Common myeloid progenitor, CD34-positive (primary cell): ENCODE measurements around the gene ANKRD12.
"Not testable (repeated sequence)": the region's sequence is repeated elsewhere in the genome, so short reads cannot be mapped to it uniquely, and the experiment has no call there.

ENCODE experiments used
- CTCF ChIA-PET: fragments of 350-600 bp; sonication (Branson Sonifier 250); formaldehyde crosslinking; loops from one replicate; lab custom pipeline; 2021; ENCODE audit warnings: antibody characterized with exemption; lab: Charles Lee
- POLR2A ChIA-PET: fragments of 350-600 bp; sonication (Branson Sonifier 250); formaldehyde crosslinking; loops from one replicate; lab custom pipeline; 2021; ENCODE audit warnings: antibody characterized with exemption; lab: Charles Lee
- DNase-seq, 3 donors: peaks; one replicate each; pipeline versions ENCODE4 v3.0.0 to v3.0.0-alpha.2; 2013
- H3K27ac ChIP-seq, 2 experiments: 1 replicate in 1 of 2; 2 replicates in 1 of 2; pipeline ENCODE4 v1.7.0; 2013; ENCODE audit warnings: inconsistent platforms in 2 of 2, low read length in 2 of 2, mild to moderate bottlenecking in 2 of 2, low read depth in 1 of 2, moderate library complexity in 1 of 2; ENCODE audit not compliant: severe bottlenecking in 2 of 2, insufficient read depth in 1 of 2, poor library complexity in 1 of 2
- H3K27me3 ChIP-seq, 5 experiments: replicated peaks in 2 of 5; 1 replicate in 3 of 5; 2 replicates in 2 of 5; pipeline versions ENCODE4 v1.6.1 to v1.7.0; 2013; ENCODE audit warnings: low read length in 4 of 5, mild to moderate bottlenecking in 2 of 5, moderate library complexity in 2 of 5, inconsistent platforms in 1 of 5; ENCODE audit not compliant: insufficient read depth in 5 of 5, control insufficient read depth in 4 of 5
- H3K36me3 ChIP-seq, 4 experiments: 1 replicate in 2 of 4; 2 replicates in 2 of 4; pipeline versions ENCODE4 v1.6.1 to v1.7.0; 2013; ENCODE audit warnings: low read length in 3 of 4, control low read depth in 1 of 4, mild to moderate bottlenecking in 1 of 4; ENCODE audit not compliant: control insufficient read depth in 4 of 4, insufficient read depth in 4 of 4
- H3K4me1 ChIP-seq, 4 experiments: 1 replicate in 3 of 4; 2 replicates in 1 of 4; pipeline versions ENCODE4 v1.6.1 to v1.7.1; 2013; ENCODE audit warnings: low read length in 3 of 4, mild to moderate bottlenecking in 3 of 4, control low read depth in 1 of 4, inconsistent platforms in 1 of 4, moderate library complexity in 1 of 4; ENCODE audit not compliant: control insufficient read depth in 4 of 4, insufficient read depth in 4 of 4; ENCODE audit errors: control extremely low read depth in 1 of 4
- H3K4me3 ChIP-seq, 7 experiments: 1 replicate in 4 of 7; 2 replicates in 3 of 7; pipeline versions ENCODE4 v1.5.1 to v1.7.0; 2013; ENCODE audit warnings: mild to moderate bottlenecking in 7 of 7, low read length in 6 of 7, moderate library complexity in 6 of 7, inconsistent platforms in 2 of 7, low read depth in 2 of 7, control low read depth in 1 of 7; ENCODE audit not compliant: insufficient read depth in 4 of 7, control insufficient read depth in 1 of 7; ENCODE audit errors: extremely low read depth in 1 of 7
- H3K9me3 ChIP-seq, 5 experiments: 1 replicate in 4 of 5; 2 replicates in 1 of 5; pipeline versions ENCODE4 v1.6.1 to v1.7.1; 2013; ENCODE audit warnings: low read length in 4 of 5, mild to moderate bottlenecking in 2 of 5, inconsistent platforms in 1 of 5, low read depth in 1 of 5, moderate library complexity in 1 of 5; ENCODE audit not compliant: control insufficient read depth in 4 of 5, insufficient read depth in 2 of 5; ENCODE audit errors: control extremely low read depth in 1 of 5
- WGBS: methylation state at CpG from one replicate; pipeline ENCODE4 v1.1.5; 2013; ENCODE audit not compliant: insufficient coverage; 5-methylcytosine and 5-hydroxymethylcytosine counted together

Gene ANKRD12

GRCh38 chr18:9160014-9160413, 23.4 kb downstream of the ANKRD12 start:
- DNase-seq, result no peak
- 91% methylated on average over 4 of the region's 4 CpGs for WGBS
- H3K27me3 ChIP-seq, result no peaks in the 10 kb centered on the region
- peaks cover 0 to 3% (median under 1%) of the 10 kb centered on the region in 4 experiments for H3K36me3 ChIP-seq
- H3K9me3 ChIP-seq, result peaks cover 1 to 21% (median 8%) of the 10 kb centered on the region in 5 experiments
- no peak overlapping the region for H3K27ac ChIP-seq
- H3K4me1 ChIP-seq, result peaks cover 0 to 13% (median 7%) of the 10 kb centered on the region in 4 experiments
- ChIA-PET POLR2A (no interaction called here), CTCF (interaction anchor here (0.9 to 1.3 kb wide), 8 partner anchors 9 to 87 kb away, joined by 3 to 6 read pairs (median 3); no protein-coding TSS in a partner anchor)
- H3K4me3 ChIP-seq, result no peak overlapping the region

- H3K9me3 ChIP-seq, result peaks cover 1 to 25% (median 8%) of the 10 kb centered on the region in 5 experiments
- POLR2A ChIA-PET, H3K36me3 ChIP-seq, H3K4me3 ChIP-seq, DNase-seq, H3K27ac ChIP-seq, H3K27me3 ChIP-seq: not testable (repeated sequence)
- whole genome bisulfite sequencing, result 100% methylated on average over 2 of the region's 4 CpGs
- H3K4me1 ChIP-seq, result peaks cover 0 to 13% (median 7%) of the 10 kb centered on the region in 4 experiments
- CTCF ChIA-PET, result interaction anchor here (1.0 kb wide), 1 partner anchor 84 kb away, joined by 3 read pairs; no protein-coding TSS in a partner anchor
Observed at GRCh38 chr18:9162663-9163062, 26.1 kb downstream of the ANKRD12 start.

- H3K27ac ChIP-seq, H3K36me3 ChIP-seq, H3K4me3 ChIP-seq, H3K27me3 ChIP-seq, POLR2A ChIA-PET, H3K4me1 ChIP-seq, DNase-seq: not testable (repeated sequence)
- CTCF ChIA-PET, result interaction anchor here (1.1 to 1.5 kb wide), 4 partner anchors 10 to 26 kb away, joined by 3 to 6 read pairs (median 4); no protein-coding TSS in a partner anchor
- H3K9me3 ChIP-seq, result peaks cover 1 to 25% (median 8%) of the 10 kb centered on the region in 5 experiments
Observed at GRCh38 chr18:9164149-9164548, 27.6 kb downstream of the ANKRD12 start.

- DNase-seq, H3K27ac ChIP-seq, POLR2A ChIA-PET, CTCF ChIA-PET, H3K27me3 ChIP-seq, H3K36me3 ChIP-seq, H3K4me1 ChIP-seq, H3K4me3 ChIP-seq: not testable (repeated sequence)
- H3K9me3 ChIP-seq, result peaks cover 1 to 25% (median 8%) of the 10 kb centered on the region in 5 experiments
- no CpG with 5 or more reads among the region's 3 CpGs for WGBS
Observed at GRCh38 chr18:9165883-9166282, 29.3 kb downstream of the ANKRD12 start.

- POLR2A ChIA-PET, CTCF ChIA-PET, H3K27me3 ChIP-seq, H3K27ac ChIP-seq, H3K36me3 ChIP-seq, H3K4me3 ChIP-seq, DNase-seq: not testable (repeated sequence)
- peaks cover 0 to 12% (median under 1%) of the 10 kb centered on the region in 5 experiments for H3K9me3 ChIP-seq
- WGBS, result no CpG with 5 or more reads among the region's 3 CpGs
- H3K4me1 ChIP-seq, result peaks cover 0 to 13% (median 11%) of the 10 kb centered on the region in 4 experiments
Observed at GRCh38 chr18:9169515-9169914, 32.9 kb downstream of the ANKRD12 start.

- H3K4me3 ChIP-seq, DNase-seq, H3K27ac ChIP-seq, H3K9me3 ChIP-seq, H3K27me3 ChIP-seq, H3K36me3 ChIP-seq, POLR2A ChIA-PET: not testable (repeated sequence)
- CTCF ChIA-PET, result interaction anchor here (1.2 to 1.7 kb wide), 3 partner anchors 9 to 22 kb away, joined by 3 to 4 read pairs (median 3); no protein-coding TSS in a partner anchor
- WGBS, result 93% methylated on average over 2 of the region's 3 CpGs
- H3K4me1 ChIP-seq, result peaks cover 0 to 16% (median 13%) of the 10 kb centered on the region in 4 experiments
Observed at GRCh38 chr18:9171919-9172318, 35.3 kb downstream of the ANKRD12 start.

GRCh38 chr18:9172506-9173127, 36.0 kb downstream of the ANKRD12 start:
- POLR2A ChIA-PET, result no interaction called here
- H3K4me1 ChIP-seq, result peaks cover 0 to 16% (median 13%) of the 10 kb centered on the region in 4 experiments
- H3K27me3 ChIP-seq, result no peaks in the 10 kb centered on the region
- CTCF ChIA-PET, result interaction anchor here (1.2 to 1.5 kb wide), 2 partner anchors 8 to 13 kb away, joined by 3 read pairs; no protein-coding TSS in a partner anchor
- no peak overlapping the region for H3K4me3 ChIP-seq
- H3K9me3 ChIP-seq, result peaks cover 0 to 4% (median 0%) of the 10 kb centered on the region in 5 experiments
- H3K36me3 ChIP-seq, result peaks cover 0 to 4% (median 0%) of the 10 kb centered on the region in 4 experiments
- H3K27ac ChIP-seq, result no peak overlapping the region
- 94% methylated on average over 2 of the region's 4 CpGs for WGBS
- no peak for DNase-seq
